Thoracic aorta (tissue), 2 donors: Measurements from ENCODE around the gene TEDC1. TPM values are rescaled to one million over a fixed set of nuclear protein-coding genes. Genes with fewer than 3 reads are reported as not detected.
"Not testable (repeated sequence)": the region's sequence is repeated elsewhere in the genome, so short reads cannot be mapped to it uniquely, and the experiment has no call there.

Experiments used
- ATAC-seq: fragments of 150-250 bp; one replicate; pipeline ENCODE4 v1.8.0; 2017; ENCODE audit warnings: low read depth; ENCODE audit not compliant: insufficient number of reproducible peaks, low FRiP score
- DNase-seq: peaks from one replicate; pipeline ENCODE4 v3.0.0-alpha.2; 2020; ENCODE audit warnings: low spot score
- H3K27ac ChIP-seq, 2 donors: fragments of 200-600 bp; sonication (generic); 1 replicate in 1 of 2; 2 replicates in 1 of 2; pipeline ENCODE4 v1.5.1; 2016; ENCODE audit warnings: mild to moderate bottlenecking in 2 of 2, moderate library complexity in 2 of 2
- H3K27me3 ChIP-seq: fragments of 200-600 bp; sonication (generic); replicated peaks from 2 replicates; pipeline ENCODE4 v1.6.0; 2016; ENCODE audit warnings: mild to moderate bottlenecking; ENCODE audit not compliant: insufficient read depth
- H3K36me3 ChIP-seq: fragments of 200-600 bp; sonication (generic); one replicate; pipeline ENCODE4 v1.5.1; 2016
- H3K4me1 ChIP-seq, 2 donors: fragments of 200-600 bp; sonication (generic); 1 replicate in 1 of 2; 2 replicates in 1 of 2; pipeline versions ENCODE4 v1.5.1 to v1.6.0; 2016; ENCODE audit warnings: low read depth in 2 of 2, mild to moderate bottlenecking in 1 of 2; ENCODE audit not compliant: control insufficient read depth in 1 of 2
- H3K4me3 ChIP-seq: fragments of 200-600 bp; sonication (generic); 2 replicates; pipeline ENCODE4 v1.5.1; 2016; ENCODE audit warnings: mild to moderate bottlenecking
- H3K9me3 ChIP-seq: fragments of 200-600 bp; sonication (generic); 2 replicates; pipeline ENCODE4 v1.5.1; 2016
- CTCF ChIP-seq: fragments of 200-600 bp; sonication (generic); IDR thresholded peaks from one replicate; pipeline ENCODE4 v1.5.1; 2019; ENCODE audit warnings: antibody characterized with exemption
- total RNA-seq, 2 donors: library from RNA; depleted of rRNA; stranded (reverse); fragments of >200 nt; gene quantifications; one replicate each; pipeline versions ENCODE4 v1.1.0 to v1.2.3, GENCODE V29; 2016

The TEDC1 gene
- total RNA-seq, 2 donors from 2014 or later, result 7.8 to 42.1 TPM

- H3K4me3 ChIP-seq, result no peak overlapping the region
- DNase-seq (no peak), ATAC-seq (no peak)
- no peaks in the 10 kb centered on the region for H3K4me1 ChIP-seq
- H3K36me3 ChIP-seq, result no peaks in the 10 kb centered on the region
- TF ChIP-seq CTCF, result peak; percentile 98
- no peaks in the 10 kb centered on the region for H3K27me3 ChIP-seq
- H3K27ac ChIP-seq, result no peak overlapping the region
- no peaks in the 10 kb centered on the region for H3K9me3 ChIP-seq
Observed at GRCh38 chr14:105537580-105538474, 46.8 kb downstream of the TEDC1 start.

- no peak for TF ChIP-seq CTCF
- Histone ChIP-seq H3K4me3 (no peak overlapping the region), H3K27me3 (no peaks in the 10 kb centered on the region), H3K36me3 (no peaks in the 10 kb centered on the region), H3K27ac (no peak overlapping the region), H3K9me3 (peaks cover 5% of the 10 kb centered on the region), H3K4me1 (no peaks in the 10 kb centered on the region)
- ATAC-seq (no peak), DNase-seq (no peak)
Observed at GRCh38 chr14:105538481-105539049, 47.5 kb downstream of the TEDC1 start.

GRCh38 chr14:105540811-105541210 is 49.8 kb downstream of the TEDC1 start:
- ATAC-seq, result no peak
- H3K27me3 ChIP-seq, result no peaks in the 10 kb centered on the region
- no peaks in the 10 kb centered on the region for H3K4me1 ChIP-seq
- no peaks in the 10 kb centered on the region for H3K36me3 ChIP-seq
- H3K27ac ChIP-seq, result no peak overlapping the region
- H3K9me3 ChIP-seq, result peaks cover 5% of the 10 kb centered on the region
- no peak for DNase-seq
- no peak overlapping the region for H3K4me3 ChIP-seq
- no peak for TF ChIP-seq CTCF

GRCh38 chr14:105541218-105541875 is 50.3 kb downstream of the TEDC1 start:
- TF ChIP-seq CTCF, result no peak
- Histone ChIP-seq H3K9me3 (peaks cover 5% of the 10 kb centered on the region), H3K4me3 (no peak overlapping the region), H3K4me1 (no peaks in the 10 kb centered on the region), H3K27ac (no peak overlapping the region), H3K27me3 (no peaks in the 10 kb centered on the region), H3K36me3 (no peaks in the 10 kb centered on the region)
- ATAC-seq, result no peak
- DNase-seq, result no peak

- ATAC-seq, DNase-seq, H3K36me3 ChIP-seq, H3K27ac ChIP-seq, H3K27me3 ChIP-seq, H3K4me3 ChIP-seq, H3K9me3 ChIP-seq, H3K4me1 ChIP-seq: not testable (repeated sequence)
Observed at GRCh38 chr14:105545676-105546075, 54.6 kb downstream of the TEDC1 start.

- H3K4me3 ChIP-seq, H3K4me1 ChIP-seq, H3K36me3 ChIP-seq, H3K27ac ChIP-seq, H3K9me3 ChIP-seq, DNase-seq, H3K27me3 ChIP-seq, ATAC-seq: not testable (repeated sequence)
Observed at GRCh38 chr14:105546410-105546809, 55.4 kb downstream of the TEDC1 start.

GRCh38 chr14:105547072-105547471 is 56.0 kb downstream of the TEDC1 start:
- H3K36me3 ChIP-seq, H3K4me1 ChIP-seq, ATAC-seq, H3K27ac ChIP-seq, H3K4me3 ChIP-seq, H3K9me3 ChIP-seq, H3K27me3 ChIP-seq, DNase-seq: not testable (repeated sequence)
